HG03342 (cell line): ENCODE results near the gene RIPPLY3.
"Not testable (repeated sequence)": the region's sequence is repeated elsewhere in the genome, so short reads cannot be mapped to it uniquely, and the experiment has no call there.

Experiments
- ATAC-seq: cut with Tn5 transposase; IDR thresholded peaks from one replicate; pipeline ENCODE4 v1.9.1; 2021; ENCODE audit warnings: mild to moderate bottlenecking, moderate library complexity; ENCODE audit not compliant: unreplicated experiment

The RIPPLY3 gene

GRCh38 chr21:36980280-36981048, 26.0 kb upstream of the RIPPLY3 start:
- no peak for ATAC-seq

- ATAC-seq, result no peak
Observed at GRCh38 chr21:36981049-36981391, 25.5 kb upstream of the RIPPLY3 start.

- ATAC-seq, result no peak
Observed at GRCh38 chr21:36981977-36982700, 24.4 kb upstream of the RIPPLY3 start.

GRCh38 chr21:36985751-36986594, 20.5 kb upstream of the RIPPLY3 start:
- no peak for ATAC-seq

GRCh38 chr21:36987845-36988244, 18.7 kb upstream of the RIPPLY3 start:
- no peak for ATAC-seq

- no peak for ATAC-seq
Observed at GRCh38 chr21:36988536-36988935, 18.0 kb upstream of the RIPPLY3 start.

- ATAC-seq, result not testable (repeated sequence)
Observed at GRCh38 chr21:36989199-36989698, 17.3 kb upstream of the RIPPLY3 start.

- ATAC-seq, result peak; percentile 91
Observed at GRCh38 chr21:36989699-36990507, 16.6 kb upstream of the RIPPLY3 start.

GRCh38 chr21:36990508-36991205, 15.8 kb upstream of the RIPPLY3 start:
- ATAC-seq, result no peak

GRCh38 chr21:36992671-36993070, 13.8 kb upstream of the RIPPLY3 start:
- no peak for ATAC-seq

- no peak for ATAC-seq
Observed at GRCh38 chr21:36994501-36995158, 11.9 kb upstream of the RIPPLY3 start.

- ATAC-seq, result not testable (repeated sequence)
Observed at GRCh38 chr21:36995285-36995684, 11.2 kb upstream of the RIPPLY3 start.

GRCh38 chr21:36999131-36999898, 7.2 kb upstream of the RIPPLY3 start:
- ATAC-seq, result no peak

- no peak for ATAC-seq
Observed at GRCh38 chr21:37000381-37000780, 6.1 kb upstream of the RIPPLY3 start.

- ATAC-seq, result no peak
Observed at GRCh38 chr21:37001441-37001840, 5.1 kb upstream of the RIPPLY3 start.

GRCh38 chr21:37002851-37003250, 3.7 kb upstream of the RIPPLY3 start:
- not testable (repeated sequence) for ATAC-seq

GRCh38 chr21:37003917-37004316, 2.6 kb upstream of the RIPPLY3 start:
- ATAC-seq, result not testable (repeated sequence)
